ENCODE results near the gene DHRSX.
"Not testable (repeated sequence)": the region's sequence is repeated elsewhere in the genome, so short reads cannot be mapped to it uniquely, and the experiment has no call there.

DNA sequence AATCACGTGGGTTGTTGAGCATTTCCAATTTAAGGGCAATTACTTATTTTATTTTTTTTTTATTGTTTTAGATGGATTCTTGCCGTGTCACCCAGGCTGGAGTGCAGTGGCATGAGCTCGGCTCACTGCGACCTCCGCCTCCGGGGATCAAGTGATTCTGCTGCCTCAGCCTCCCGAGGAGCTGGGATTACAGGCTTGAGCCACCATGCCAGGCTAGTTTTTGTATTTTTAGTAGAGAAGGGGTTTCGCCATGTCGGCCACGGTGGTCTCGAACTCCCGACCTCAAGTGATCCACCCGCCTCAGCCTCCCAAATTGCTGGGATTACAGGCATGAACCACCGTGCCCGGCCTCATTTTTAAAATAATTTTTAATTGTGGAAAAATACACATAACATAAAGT is 111.0 kb downstream of the DHRSX start:
- not testable (repeated sequence) for TF ChIP-seq POLR2A (IDR thresholded peaks at IDR 0.05; ENCODE audit: low read depth, low read length); MTA2 (IDR thresholded peaks at IDR 0.05; ENCODE audit: low read depth); NFYB (IDR thresholded peaks at IDR 0.05; ENCODE audit: insufficient read depth, low read depth, low read length)
- TF ChIP-seq, protein P1, sequence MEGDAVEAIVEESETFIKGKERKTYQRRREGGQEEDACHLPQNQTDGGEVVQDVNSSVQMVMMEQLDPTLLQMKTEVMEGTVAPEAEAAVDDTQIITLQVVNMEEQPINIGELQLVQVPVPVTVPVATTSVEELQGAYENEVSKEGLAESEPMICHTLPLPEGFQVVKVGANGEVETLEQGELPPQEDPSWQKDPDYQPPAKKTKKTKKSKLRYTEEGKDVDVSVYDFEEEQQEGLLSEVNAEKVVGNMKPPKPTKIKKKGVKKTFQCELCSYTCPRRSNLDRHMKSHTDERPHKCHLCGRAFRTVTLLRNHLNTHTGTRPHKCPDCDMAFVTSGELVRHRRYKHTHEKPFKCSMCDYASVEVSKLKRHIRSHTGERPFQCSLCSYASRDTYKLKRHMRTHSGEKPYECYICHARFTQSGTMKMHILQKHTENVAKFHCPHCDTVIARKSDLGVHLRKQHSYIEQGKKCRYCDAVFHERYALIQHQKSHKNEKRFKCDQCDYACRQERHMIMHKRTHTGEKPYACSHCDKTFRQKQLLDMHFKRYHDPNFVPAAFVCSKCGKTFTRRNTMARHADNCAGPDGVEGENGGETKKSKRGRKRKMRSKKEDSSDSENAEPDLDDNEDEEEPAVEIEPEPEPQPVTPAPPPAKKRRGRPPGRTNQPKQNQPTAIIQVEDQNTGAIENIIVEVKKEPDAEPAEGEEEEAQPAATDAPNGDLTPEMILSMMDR (IDR thresholded peaks at IDR 0.05 in 2 of 3, conservative IDR thresholded peaks at IDR 0.05 in 1 of 3; ENCODE audit: control insufficient read depth in 2 of 3, extremely low read depth in 1 of 3, insufficient read depth in 1 of 3, low read depth in 3 of 3, low read length in 3 of 3) = not testable (repeated sequence)
